Endothelial cell of umbilical vein (primary cell): ENCODE data around the gene PBX2. TPM values are rescaled to one million over a fixed set of nuclear protein-coding genes. Genes with fewer than 3 reads are reported as not detected.

Experiments
- BruUV-seq: library from RNA; stranded (reverse); fragments of 400-500 nt; replicated peaks from 2 replicates; lab custom pipeline; 2021; lab: Mats Ljungman, UMichigan
- CTCF ChIA-PET: fragments of 300-600, 350-600 bp; sonication (Branson Sonifier 250); formaldehyde crosslinking; loops from one replicate; lab custom pipeline; 2021; ENCODE audit warnings: antibody characterized with exemption, inconsistent platforms; lab: Charles Lee
- POLR2A ChIA-PET: fragments of 300-600, 350-600 bp; sonication (Branson Sonifier 250); formaldehyde crosslinking; loops from one replicate; lab custom pipeline; 2021; ENCODE audit warnings: antibody characterized with exemption, inconsistent platforms; lab: Charles Lee
- DNase-seq: peaks from one replicate; pipeline ENCODE4 v3.0.0-alpha.2; 2011; ENCODE audit warnings: low read depth, low spot score
- FAIRE-seq: peaks from 2 replicates; lab custom pipeline; 2011; peaks lifted over from hg19 to GRCh38; lab: Jason Lieb, UNC
- H2AFZ ChIP-seq: 2 replicates; pipeline ENCODE4 v1.6.0; 2012; ENCODE audit warnings: low read depth, low read length, control low read depth, inconsistent platforms
- H3K27ac ChIP-seq: 2 replicates; pipeline ENCODE4 v1.5.1; 2011; ENCODE audit warnings: low read depth, mild to moderate bottlenecking, control low read depth, low read length, moderate library complexity; ENCODE audit not compliant: insufficient read depth
- H3K27me3 ChIP-seq, 2 experiments: 2 replicates each; pipeline versions ENCODE4 v1.6.0 to v1.6.1; 2011; ENCODE audit warnings: low read length in 2 of 2, mixed read lengths in 1 of 2; ENCODE audit not compliant: control insufficient read depth in 2 of 2, insufficient read depth in 2 of 2
- H3K36me3 ChIP-seq, 2 experiments: 2 replicates in 1 of 2; 3 replicates in 1 of 2; pipeline ENCODE4 v1.5.1; 2011; ENCODE audit warnings: low read length in 2 of 2, mild to moderate bottlenecking in 1 of 2, moderate library complexity in 1 of 2; ENCODE audit not compliant: control insufficient read depth in 2 of 2, insufficient read depth in 2 of 2; ENCODE audit errors: extremely low read depth in 1 of 2
- H3K4me1 ChIP-seq: 3 replicates; pipeline ENCODE4 v1.5.1; 2011; ENCODE audit warnings: mild to moderate bottlenecking, low read length; ENCODE audit not compliant: control insufficient read depth, insufficient read depth; ENCODE audit errors: extremely low read depth
- H3K4me2 ChIP-seq: 2 replicates; pipeline ENCODE4 v1.6.1; 2011; ENCODE audit warnings: low read length, control low read depth, mixed read lengths; ENCODE audit not compliant: insufficient read depth
- H3K4me3 ChIP-seq, 3 experiments: fragments of 200-600 bp in 1 of 3; sonication (generic), shearing (Covaris generic) in 1 of 3; replicated peaks in 1 of 3; 2 replicates each; pipeline ENCODE4 v1.5.1; 2011 to 2016; ENCODE audit warnings: control low read depth in 3 of 3, low read length in 3 of 3, mild to moderate bottlenecking in 2 of 3, inconsistent platforms in 1 of 3, low read depth in 1 of 3, moderate library complexity in 1 of 3; ENCODE audit not compliant: insufficient read depth in 1 of 3
- H3K79me2 ChIP-seq: 2 replicates; pipeline ENCODE4 v1.6.0; 2012; ENCODE audit warnings: low read length, inconsistent platforms; ENCODE audit not compliant: control insufficient read depth, insufficient read depth
- H3K9ac ChIP-seq: replicated peaks from 2 replicates; pipeline ENCODE3; 2011; ENCODE audit warnings: low read length, control low read depth; ENCODE audit not compliant: insufficient read depth; ENCODE audit errors: extremely low read depth
- H3K9me1 ChIP-seq: replicated peaks from 3 replicates; pipeline ENCODE4 v1.6.0; 2011; ENCODE audit warnings: mild to moderate bottlenecking, low read length; ENCODE audit not compliant: control insufficient read depth, insufficient read depth; ENCODE audit errors: extremely low read depth
- H3K9me3 ChIP-seq: replicated peaks from 2 replicates; pipeline ENCODE4 v1.5.1; 2012; ENCODE audit warnings: low read length, inconsistent platforms; ENCODE audit not compliant: control insufficient read depth, insufficient read depth
- H4K20me1 ChIP-seq: replicated peaks from 2 replicates; pipeline ENCODE3; 2011; ENCODE audit warnings: mild to moderate bottlenecking, low read length; ENCODE audit not compliant: control insufficient read depth, insufficient read depth; ENCODE audit errors: extremely low read depth
- CTCF ChIP-seq, 2 donors: IDR thresholded peaks; 1 replicate in 1 of 2; 2 replicates in 1 of 2; pipeline ENCODE4 v1.5.1; 2011; ENCODE audit warnings: low read length in 2 of 2, mild to moderate bottlenecking in 2 of 2, moderate library complexity in 2 of 2, control low read depth in 1 of 2, inconsistent platforms in 1 of 2, low read depth in 1 of 2; ENCODE audit not compliant: insufficient read depth in 1 of 2; ENCODE audit errors: extremely low read depth in 1 of 2
- EZH2 ChIP-seq: IDR thresholded peaks from 2 replicates; pipeline ENCODE4 v1.6.1; 2012; ENCODE audit warnings: borderline replicate concordance, low read depth, mild to moderate bottlenecking, moderate library complexity, low read length, inconsistent platforms; ENCODE audit not compliant: severe bottlenecking
- FOS ChIP-seq: IDR thresholded peaks from 2 replicates; pipeline ENCODE4 v1.6.1; 2011; ENCODE audit warnings: mild to moderate bottlenecking, low read length, moderate library complexity, borderline replicate concordance; ENCODE audit not compliant: insufficient read depth
- GATA2 ChIP-seq: IDR thresholded peaks from 2 replicates; pipeline ENCODE4 v1.7.0; 2011; ENCODE audit warnings: low read depth, mild to moderate bottlenecking, moderate library complexity, mixed read lengths, low read length; ENCODE audit not compliant: insufficient read length, insufficient read depth
- JUN ChIP-seq: IDR thresholded peaks from 2 replicates; pipeline ENCODE4 v1.6.1; 2011; ENCODE audit warnings: borderline replicate concordance, low read depth; ENCODE audit not compliant: insufficient read length, insufficient read depth
- MAX ChIP-seq: IDR thresholded peaks from 2 replicates; pipeline ENCODE4 v1.6.1; 2011; ENCODE audit not compliant: insufficient read depth, insufficient read length
- MYC ChIP-seq: IDR thresholded peaks from one replicate; pipeline ENCODE4 v1.6.1; 2011; ENCODE audit warnings: mild to moderate bottlenecking, low read depth, low read length
- POLR2A ChIP-seq: IDR thresholded peaks from 2 replicates; pipeline ENCODE4 v1.6.1; 2012; ENCODE audit warnings: low read depth, mild to moderate bottlenecking, control low read depth, low read length
- POLR2AphosphoS5 ChIP-seq: IDR thresholded peaks from 2 replicates; pipeline ENCODE4 v1.6.1; 2012; ENCODE audit warnings: low read depth, mild to moderate bottlenecking, control low read depth, low read length, moderate library complexity; ENCODE audit not compliant: insufficient read depth
- dilution Hi-C: fragments of 300-500 bp; cut with MboI; formaldehyde crosslinking; loops from one replicate; pipeline ENCODE4 v1.15.0; 2019; ENCODE audit warnings: low sequenced_read_pairs; ENCODE audit not compliant: extremely low pct_ligation_motif_present
- intact Hi-C: fragments of 100-400 bp; cut with micrococcal nuclease; formaldehyde crosslinking; loops from one replicate; pipeline ENCODE4 v1.10.0; 2022
- polyA plus RNA-seq, 4 experiments: library from polyadenylated mRNA; depleted of rRNA in 3 of 4; stranded (reverse) in 3 of 4; unstranded in 1 of 4; fragments of >200 nt; gene quantifications; 2 replicates each; pipeline versions ENCODE4 v1.2.1 to v1.2.3, GENCODE V29; 2011 to 2012; ENCODE audit warnings: missing spikeins in 1 of 4
- total RNA-seq: library from RNA; stranded (reverse); gene quantifications from 2 replicates; pipeline ENCODE4 v1.2.3, GENCODE V29; 2021

PBX2 gene
- total and polyA plus RNA-seq, 2 donors (not counting 3 experiments of a cell fraction or from before 2014, with no cell fraction given), result 82.3 to 100 TPM

- Histone ChIP-seq H3K4me2 (peak within 1 kb of the TSS; percentile 83), H3K4me3 (peak within 1 kb of the TSS; percentile 52 to 70 (median 67)), H4K20me1 (no peaks in the 10 kb centered on the region), H2AFZ (peak within 1 kb of the TSS; percentile 56), H3K79me2 (peaks cover 21% of the 10 kb centered on the region), H3K9ac (peak within 1 kb of the TSS; percentile 86), H3K9me1 (no peaks in the 10 kb centered on the region), H3K4me1 (peaks cover 30% of the 10 kb centered on the region), H3K9me3 (no peaks in the 10 kb centered on the region), H3K27ac (peak within 1 kb of the TSS; percentile 83), H3K27me3 (no peaks in the 10 kb centered on the region), H3K36me3 (peaks cover 0 to 10% of the 10 kb centered on the region in 2 experiments)
- dilution Hi-C loops (no loop called here), intact Hi-C loops (loop anchor here (1.0 to 5.0 kb wide), 4 partner anchors 22 to 796 kb away; partner anchors contain the start of genes FKBPL, NELFE, PPT2 and SKIC2)
- FAIRE-seq (peak; percentile 98), DNase-seq (peak; percentile 97)
- ChIA-PET POLR2A (interaction anchor here (0.6 to 1.4 kb wide), 4 partner anchors 33 to 519 kb away, joined by 3 to 8 read pairs (median 5); partner anchors contain the start of gene ATF6B), CTCF (interaction anchor here (1.0 to 2.9 kb wide), 2 partner anchors 20 to 27 kb away, joined by 4 to 15 read pairs; no protein-coding TSS in a partner anchor)
- TF ChIP-seq MAX, result no peak
- no peak for TF ChIP-seq CTCF (IDR thresholded peaks at IDR 0.05; ENCODE audit: extremely low read depth in 1 of 2, insufficient read depth in 1 of 2, low read depth in 1 of 2, low read length in 2 of 2)
- peak; percentile 92 for TF ChIP-seq POLR2AphosphoS5
- no peak for TF ChIP-seq MYC
- no peak for TF ChIP-seq GATA2
- TF ChIP-seq FOS, result no peak
- TF ChIP-seq EZH2, result no peak
- TF ChIP-seq JUN, result no peak
- TF ChIP-seq POLR2A, result peak; percentile 92
- no TSS peak for BruUV-seq
Observed at GRCh38 chr6:32175711-32176475, 14.1 kb downstream of the PBX2 start, which contains the start of gene AGPAT1. TSS of gene AGPAT1 (minus strand) at chr6:32176084. CDS start at chr6:32171496, 4,588 bp downstream.
